Liver (tissue), 9 donors: ENCODE results near the gene SOX8. TPM values are rescaled to one million over a fixed set of nuclear protein-coding genes. Genes with fewer than 3 reads are reported as not detected.

Experiments
- DNase-seq: peaks from one replicate; pipeline ENCODE4 v3.0.0-alpha.2; 2017; ENCODE audit warnings: low spot score
- H3K27ac ChIP-seq, 2 donors: one replicate each; pipeline ENCODE4 v1.7.0; 2013; ENCODE audit warnings: inconsistent platforms in 2 of 2, low read length in 2 of 2, control low read depth in 1 of 2, low read depth in 1 of 2, mild to moderate bottlenecking in 1 of 2
- H3K27me3 ChIP-seq, 4 donors: one replicate each; pipeline versions ENCODE4 v1.6.1 to v1.7.0; 2013; ENCODE audit warnings: low read length in 3 of 4, inconsistent platforms in 1 of 4, mild to moderate bottlenecking in 1 of 4, moderate library complexity in 1 of 4; ENCODE audit not compliant: control insufficient read depth in 4 of 4, insufficient read depth in 4 of 4
- H3K36me3 ChIP-seq, 4 donors: one replicate each; pipeline versions ENCODE4 v1.6.1 to v1.7.0; 2013; ENCODE audit warnings: low read length in 3 of 4, mild to moderate bottlenecking in 3 of 4, low read depth in 1 of 4, moderate library complexity in 1 of 4; ENCODE audit not compliant: control insufficient read depth in 4 of 4, insufficient read depth in 3 of 4
- H3K4me1 ChIP-seq, 4 donors: one replicate each; pipeline versions ENCODE4 v1.6.1 to v1.7.0; 2013; ENCODE audit warnings: low read length in 3 of 4, mild to moderate bottlenecking in 3 of 4, moderate library complexity in 1 of 4; ENCODE audit not compliant: control insufficient read depth in 4 of 4, insufficient read depth in 4 of 4
- H3K4me3 ChIP-seq, 3 donors: one replicate each; pipeline versions ENCODE4 v1.6.1 to v1.7.0; 2013; ENCODE audit warnings: low read length in 3 of 3, control low read depth in 1 of 3, low read depth in 1 of 3, mild to moderate bottlenecking in 1 of 3
- H3K9ac ChIP-seq, 2 donors: one replicate each; pipeline ENCODE4 v1.7.0; 2013; ENCODE audit warnings: low read length in 2 of 2, mild to moderate bottlenecking in 2 of 2, moderate library complexity in 2 of 2, control low read depth in 1 of 2, low read depth in 1 of 2
- H3K9me3 ChIP-seq, 4 donors: one replicate each; pipeline versions ENCODE4 v1.6.1 to v1.7.0; 2013; ENCODE audit warnings: low read length in 3 of 4; ENCODE audit not compliant: control insufficient read depth in 4 of 4
- ATF3 ChIP-seq: IDR thresholded peaks from 2 replicates; pipeline ENCODE4 v1.6.1; 2016; ENCODE audit warnings: antibody characterized with exemption
- CTCF ChIP-seq: fragments of 150-350 bp; IDR thresholded peaks from 2 replicates; pipeline ENCODE4 v1.5.1; 2017; ENCODE audit warnings: improper control_type of control experiment, low read depth, low read length; ENCODE audit not compliant: missing input control
- EGR1 ChIP-seq, 2 donors: IDR thresholded peaks; 2 replicates each; pipeline ENCODE4 v1.6.1; 2016 to 2018; ENCODE audit warnings: antibody characterized with exemption in 2 of 2, low read depth in 2 of 2
- FOXA1 ChIP-seq: IDR thresholded peaks from 2 replicates; pipeline ENCODE4 v1.6.1; 2016; ENCODE audit warnings: antibody characterized with exemption
- HNF4A ChIP-seq, 2 donors: conservative IDR thresholded peaks; 2 replicates each; pipeline ENCODE4 v1.6.1; 2016; ENCODE audit warnings: antibody characterized with exemption in 2 of 2, mild to moderate bottlenecking in 2 of 2
- HNF4G ChIP-seq: IDR thresholded peaks from 2 replicates; pipeline ENCODE4 v1.6.1; 2016; ENCODE audit warnings: antibody characterized with exemption
- JUND ChIP-seq, 2 donors: IDR thresholded peaks; 2 replicates each; pipeline ENCODE4 v1.6.1; 2016; ENCODE audit warnings: antibody characterized with exemption in 2 of 2
- MAX ChIP-seq: IDR thresholded peaks from 2 replicates; pipeline ENCODE4 v1.6.1; 2016; ENCODE audit warnings: antibody characterized with exemption
- NR2F2 ChIP-seq: IDR thresholded peaks from 2 replicates; pipeline ENCODE4 v1.6.1; 2016; ENCODE audit warnings: antibody characterized with exemption
- RXRA ChIP-seq, 2 donors: IDR thresholded peaks; 2 replicates each; pipeline ENCODE4 v1.6.1; 2017 to 2018; ENCODE audit warnings: antibody characterized with exemption in 2 of 2, mild to moderate bottlenecking in 1 of 2
- SP1 ChIP-seq: IDR thresholded peaks from 2 replicates; pipeline ENCODE4 v1.6.1; 2018; ENCODE audit warnings: antibody characterized with exemption, mild to moderate bottlenecking
- TAF1 ChIP-seq: conservative IDR thresholded peaks from 2 replicates; pipeline ENCODE4 v1.6.1; 2016; ENCODE audit warnings: antibody characterized with exemption, mild to moderate bottlenecking
- ZBTB33 ChIP-seq: IDR thresholded peaks from 2 replicates; pipeline ENCODE4 v1.6.1; 2016; ENCODE audit warnings: antibody characterized with exemption
- WGBS: extraction: QIAGEN DNeasy Blood & Tissue Kit; methylation state at CpG from one replicate; pipeline ENCODE4 v1.1.7; 2013; 5-methylcytosine and 5-hydroxymethylcytosine counted together
- polyA plus RNA-seq, 2 donors: library from polyadenylated mRNA; stranded (reverse) in 1 of 2; unstranded in 1 of 2; fragments of 200-250 nt in 1 of 2; fragments of >200 nt in 1 of 2; fragmentation: Nextera tagmentation in 1 of 2; extraction: Ambion mirVana in 1 of 2; gene quantifications; one replicate each; pipeline versions ENCODE4 v1.2.1 to v1.2.3, GENCODE V29; 2013 to 2015
- total RNA-seq, 2 donors: library from RNA; depleted of rRNA; stranded (reverse); fragments of >200 nt; gene quantifications; one replicate each; pipeline ENCODE4 v1.2.3, GENCODE V29; 2014
- TF ChIP-seq, protein P1 (sequence below): IDR thresholded peaks from 2 replicates; pipeline ENCODE4 v1.6.1; 2016; ENCODE audit warnings: antibody characterized with exemption, mild to moderate bottlenecking
- donor health status: healthy.
- donor health status: healthy.
- donor health status: healthy.
- donor health status: healthy.
- donor health status: healthy.

The SOX8 gene
- total and polyA plus RNA-seq, 4 donors = 0.05 to 0.33 (median 0.17) TPM; not detected in 1

GRCh38 chr16:1000608-1001007 is 19.0 kb downstream of the SOX8 start:
- no peak overlapping the region for H3K4me3 ChIP-seq
- TF ChIP-seq HNF4A (conservative IDR thresholded peaks at IDR 0.05) = no peak
- TF ChIP-seq EGR1 (IDR thresholded peaks at IDR 0.05; ENCODE audit: low read depth in 2 of 2) = no peak
- TF ChIP-seq HNF4G = no peak
- TF ChIP-seq CTCF = no peak
- no peak for TF ChIP-seq NR2F2
- TF ChIP-seq, protein P1, sequence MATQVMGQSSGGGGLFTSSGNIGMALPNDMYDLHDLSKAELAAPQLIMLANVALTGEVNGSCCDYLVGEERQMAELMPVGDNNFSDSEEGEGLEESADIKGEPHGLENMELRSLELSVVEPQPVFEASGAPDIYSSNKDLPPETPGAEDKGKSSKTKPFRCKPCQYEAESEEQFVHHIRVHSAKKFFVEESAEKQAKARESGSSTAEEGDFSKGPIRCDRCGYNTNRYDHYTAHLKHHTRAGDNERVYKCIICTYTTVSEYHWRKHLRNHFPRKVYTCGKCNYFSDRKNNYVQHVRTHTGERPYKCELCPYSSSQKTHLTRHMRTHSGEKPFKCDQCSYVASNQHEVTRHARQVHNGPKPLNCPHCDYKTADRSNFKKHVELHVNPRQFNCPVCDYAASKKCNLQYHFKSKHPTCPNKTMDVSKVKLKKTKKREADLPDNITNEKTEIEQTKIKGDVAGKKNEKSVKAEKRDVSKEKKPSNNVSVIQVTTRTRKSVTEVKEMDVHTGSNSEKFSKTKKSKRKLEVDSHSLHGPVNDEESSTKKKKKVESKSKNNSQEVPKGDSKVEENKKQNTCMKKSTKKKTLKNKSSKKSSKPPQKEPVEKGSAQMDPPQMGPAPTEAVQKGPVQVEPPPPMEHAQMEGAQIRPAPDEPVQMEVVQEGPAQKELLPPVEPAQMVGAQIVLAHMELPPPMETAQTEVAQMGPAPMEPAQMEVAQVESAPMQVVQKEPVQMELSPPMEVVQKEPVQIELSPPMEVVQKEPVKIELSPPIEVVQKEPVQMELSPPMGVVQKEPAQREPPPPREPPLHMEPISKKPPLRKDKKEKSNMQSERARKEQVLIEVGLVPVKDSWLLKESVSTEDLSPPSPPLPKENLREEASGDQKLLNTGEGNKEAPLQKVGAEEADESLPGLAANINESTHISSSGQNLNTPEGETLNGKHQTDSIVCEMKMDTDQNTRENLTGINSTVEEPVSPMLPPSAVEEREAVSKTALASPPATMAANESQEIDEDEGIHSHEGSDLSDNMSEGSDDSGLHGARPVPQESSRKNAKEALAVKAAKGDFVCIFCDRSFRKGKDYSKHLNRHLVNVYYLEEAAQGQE = no peak
- no peak for TF ChIP-seq MAX
- no peak for TF ChIP-seq JUND (IDR thresholded peaks at IDR 0.05)
- TF ChIP-seq RXRA (IDR thresholded peaks at IDR 0.05) = no peak
- TF ChIP-seq SP1 = no peak
- H3K9ac ChIP-seq = no peak overlapping the region
- WGBS = 80% methylated on average over 17 of the region's 17 CpGs
- H3K4me1 ChIP-seq = no peaks in the 10 kb centered on the region
- no peaks in the 10 kb centered on the region for H3K36me3 ChIP-seq
- no peak overlapping the region for H3K27ac ChIP-seq
- H3K27me3 ChIP-seq = peaks cover 0 to 2% (median 0%) of the 10 kb centered on the region in 4 donors
- H3K9me3 ChIP-seq = peaks cover 0 to 5% (median 0%) of the 10 kb centered on the region in 4 donors
- DNase-seq = no peak

- Histone ChIP-seq H3K27ac (no peak overlapping the region), H3K27me3 (peaks cover 0 to 2% (median 0%) of the 10 kb centered on the region in 4 donors), H3K9me3 (no peaks in the 10 kb centered on the region), H3K9ac (no peak overlapping the region), H3K36me3 (no peaks in the 10 kb centered on the region), H3K4me1 (no peaks in the 10 kb centered on the region), H3K4me3 (no peak overlapping the region)
- no peak for DNase-seq
- no peak for TF ChIP-seq JUND (IDR thresholded peaks at IDR 0.05)
- TF ChIP-seq EGR1 (IDR thresholded peaks at IDR 0.05; ENCODE audit: low read depth in 2 of 2) = no peak
- WGBS = 89% methylated on average over 11 of the region's 11 CpGs
Observed at GRCh38 chr16:1001096-1001495, 19.5 kb downstream of the SOX8 start.

GRCh38 chr16:1002399-1003166 is 21.0 kb downstream of the SOX8 start:
- TF ChIP-seq SP1 (no peak), ATF3 (no peak), RXRA (IDR thresholded peaks at IDR 0.05) (no peak), TAF1 (no peak), FOXA1 (no peak), EGR1 (IDR thresholded peaks at IDR 0.05; ENCODE audit: low read depth in 2 of 2) (no peak), NR2F2 (no peak), ZBTB33 (no peak)
- 85% methylated on average over 46 of the region's 46 CpGs for WGBS
- H3K27ac ChIP-seq = no peak overlapping the region

More at GRCh38 chr16:1002399-1003166, 21.0 kb downstream of the SOX8 start:
- DNase-seq = no peak
- H3K4me1 ChIP-seq = no peaks in the 10 kb centered on the region
- H3K9me3 ChIP-seq = no peaks in the 10 kb centered on the region
- no peak overlapping the region for H3K4me3 ChIP-seq
- H3K36me3 ChIP-seq = no peaks in the 10 kb centered on the region
- no peak overlapping the region for H3K9ac ChIP-seq
- H3K27me3 ChIP-seq = peaks cover 0 to 2% (median 0%) of the 10 kb centered on the region in 4 donors
